ENCODE results near the gene C3orf33. TPM values are rescaled to one million over a fixed set of nuclear protein-coding genes. Genes with fewer than 3 reads are reported as not detected.

The C3orf33 gene
- total and polyA plus RNA-seq, 11 donors = 2.9 to 8.8 (median 5.1) TPM

DNA sequence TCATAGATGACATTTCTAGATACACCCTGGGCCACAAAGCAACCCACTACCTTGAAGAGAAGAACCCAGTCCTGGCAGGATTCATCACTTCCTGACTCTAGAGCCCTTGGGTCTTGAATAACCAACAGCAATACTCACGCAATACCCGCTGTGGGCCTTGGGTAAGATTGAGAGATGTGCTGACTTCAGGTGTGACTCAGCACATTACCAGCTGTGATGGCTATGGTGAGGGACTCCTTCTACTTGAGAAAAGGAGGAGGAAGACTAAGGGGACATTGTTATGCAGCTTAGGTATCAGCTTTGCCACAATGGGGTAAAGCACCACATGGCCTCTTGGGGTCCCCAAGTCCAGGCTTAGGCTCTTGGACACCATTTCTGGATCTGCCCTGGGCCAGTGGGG lies 14.9 kb downstream of the C3orf33 start:
- DNase-seq = no peak
- Histone ChIP-seq H3K9me3 (peaks cover 0 to 15% (median 0%) of the 10 kb centered on the region in 12 donors), H3K4me1 (no peaks in the 10 kb centered on the region), H3K4me3 (no peak overlapping the region), H3K27ac (no peak overlapping the region), H3K36me3 (peaks cover 0 to 16% (median 5%) of the 10 kb centered on the region in 9 donors), H3K27me3 (no peaks in the 10 kb centered on the region)
- intact Hi-C loops (cut with DNase I) = no loop called here
- 97 to 100% (median 99%) methylated on average over 2 of the region's 2 CpGs for WGBS, 4 donors
- no peak for ATAC-seq
- TF ChIP-seq, protein P1, sequence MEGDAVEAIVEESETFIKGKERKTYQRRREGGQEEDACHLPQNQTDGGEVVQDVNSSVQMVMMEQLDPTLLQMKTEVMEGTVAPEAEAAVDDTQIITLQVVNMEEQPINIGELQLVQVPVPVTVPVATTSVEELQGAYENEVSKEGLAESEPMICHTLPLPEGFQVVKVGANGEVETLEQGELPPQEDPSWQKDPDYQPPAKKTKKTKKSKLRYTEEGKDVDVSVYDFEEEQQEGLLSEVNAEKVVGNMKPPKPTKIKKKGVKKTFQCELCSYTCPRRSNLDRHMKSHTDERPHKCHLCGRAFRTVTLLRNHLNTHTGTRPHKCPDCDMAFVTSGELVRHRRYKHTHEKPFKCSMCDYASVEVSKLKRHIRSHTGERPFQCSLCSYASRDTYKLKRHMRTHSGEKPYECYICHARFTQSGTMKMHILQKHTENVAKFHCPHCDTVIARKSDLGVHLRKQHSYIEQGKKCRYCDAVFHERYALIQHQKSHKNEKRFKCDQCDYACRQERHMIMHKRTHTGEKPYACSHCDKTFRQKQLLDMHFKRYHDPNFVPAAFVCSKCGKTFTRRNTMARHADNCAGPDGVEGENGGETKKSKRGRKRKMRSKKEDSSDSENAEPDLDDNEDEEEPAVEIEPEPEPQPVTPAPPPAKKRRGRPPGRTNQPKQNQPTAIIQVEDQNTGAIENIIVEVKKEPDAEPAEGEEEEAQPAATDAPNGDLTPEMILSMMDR (IDR thresholded peaks at IDR 0.05) = no peak
- TF ChIP-seq POLR2A (IDR thresholded peaks at IDR 0.05) = no peak

DNA sequence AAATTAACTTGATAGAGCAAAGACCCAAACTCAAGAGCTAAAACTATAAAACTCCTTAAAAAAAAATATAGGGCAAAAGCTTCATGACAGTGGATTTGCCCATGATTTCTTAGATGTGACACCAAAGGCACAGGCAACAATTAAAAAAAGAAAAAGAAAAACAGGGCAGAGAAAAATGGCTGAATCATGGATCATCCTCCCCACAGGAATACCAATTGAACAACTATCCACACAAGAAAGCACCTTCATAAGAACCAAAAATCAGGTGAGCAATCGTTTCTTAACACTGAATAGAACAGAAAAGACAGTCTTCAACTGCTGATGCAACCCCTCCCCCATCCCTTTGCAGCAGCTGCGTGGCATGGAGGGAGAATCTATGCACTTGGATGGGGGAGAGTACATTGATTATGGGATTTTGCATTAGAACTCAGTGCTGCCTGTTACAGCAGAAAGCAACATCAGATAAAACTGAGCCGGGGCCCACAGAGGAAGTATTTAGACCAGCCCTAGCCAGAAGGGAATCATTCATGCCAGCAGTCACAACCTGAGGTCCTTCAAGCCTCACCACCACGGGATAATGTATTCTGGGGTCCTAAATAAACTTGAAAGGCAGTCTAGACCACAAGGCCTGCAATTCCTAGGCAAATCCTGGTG lies 15.7 kb downstream of the C3orf33 start:
- intact Hi-C loops (cut with DNase I) = no loop called here
- no peak for TF ChIP-seq POLR2A (IDR thresholded peaks at IDR 0.05)
- TF ChIP-seq, protein P1 (IDR thresholded peaks at IDR 0.05) = no peak
- Histone ChIP-seq H3K4me1 (no peaks in the 10 kb centered on the region), H3K9me3 (peaks cover 0 to 13% (median 0%) of the 10 kb centered on the region in 12 donors), H3K4me3 (no peak overlapping the region), H3K36me3 (peaks cover 0 to 16% (median 5%) of the 10 kb centered on the region in 9 donors), H3K27me3 (no peaks in the 10 kb centered on the region), H3K27ac (no peak overlapping the region)
- WGBS, 4 donors = 73 to 84% (median 76%) methylated on average over 4 of the region's 4 CpGs
- DNase-seq = no peak
- no peak for ATAC-seq

DNA sequence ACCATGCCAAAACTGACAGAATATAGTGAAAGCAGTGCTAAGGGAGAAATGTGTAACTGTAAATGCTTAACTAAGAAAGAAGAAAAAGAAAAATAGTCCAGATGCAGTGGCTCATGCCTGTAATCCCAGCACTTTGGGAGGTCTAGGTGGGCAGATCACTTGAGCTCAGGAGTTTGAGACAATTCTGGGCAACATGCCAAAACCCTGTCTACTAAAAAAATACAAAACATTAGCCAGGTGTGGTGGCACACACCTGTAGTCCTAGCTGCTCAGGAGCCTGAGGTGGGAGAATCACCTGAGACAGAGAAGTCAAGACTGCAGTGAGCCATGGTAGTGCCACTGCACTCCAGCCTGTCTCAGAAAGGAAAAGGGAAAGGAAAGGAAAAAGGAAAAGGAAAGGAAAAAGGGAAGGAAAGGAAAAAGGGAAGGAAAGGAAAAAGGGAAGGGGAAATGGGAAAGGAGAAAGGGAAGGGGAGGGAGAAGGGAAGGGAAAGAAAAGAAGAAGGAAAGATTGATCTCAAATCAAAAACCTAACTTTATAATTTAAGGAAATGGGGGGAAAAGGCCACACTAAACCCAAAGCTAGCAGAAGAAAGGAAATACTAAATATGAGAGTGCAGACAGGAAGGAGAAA lies 20.3 kb downstream of the C3orf33 start:
- H3K36me3 ChIP-seq = peaks cover 0 to 27% (median 0%) of the 10 kb centered on the region in 9 donors
- TF ChIP-seq POLR2A (IDR thresholded peaks at IDR 0.05) = no peak
- TF ChIP-seq, protein P1 (IDR thresholded peaks at IDR 0.05) = no peak
- no peaks in the 10 kb centered on the region for H3K4me1 ChIP-seq
- DNase-seq = no peak
- no peak for ATAC-seq
- H3K27me3 ChIP-seq = no peaks in the 10 kb centered on the region
- intact Hi-C loops (cut with DNase I) = no loop called here
- no peak overlapping the region for H3K27ac ChIP-seq
- H3K4me3 ChIP-seq = no peak overlapping the region
- peaks cover 0 to 22% (median 9%) of the 10 kb centered on the region in 12 donors for H3K9me3 ChIP-seq

DNA sequence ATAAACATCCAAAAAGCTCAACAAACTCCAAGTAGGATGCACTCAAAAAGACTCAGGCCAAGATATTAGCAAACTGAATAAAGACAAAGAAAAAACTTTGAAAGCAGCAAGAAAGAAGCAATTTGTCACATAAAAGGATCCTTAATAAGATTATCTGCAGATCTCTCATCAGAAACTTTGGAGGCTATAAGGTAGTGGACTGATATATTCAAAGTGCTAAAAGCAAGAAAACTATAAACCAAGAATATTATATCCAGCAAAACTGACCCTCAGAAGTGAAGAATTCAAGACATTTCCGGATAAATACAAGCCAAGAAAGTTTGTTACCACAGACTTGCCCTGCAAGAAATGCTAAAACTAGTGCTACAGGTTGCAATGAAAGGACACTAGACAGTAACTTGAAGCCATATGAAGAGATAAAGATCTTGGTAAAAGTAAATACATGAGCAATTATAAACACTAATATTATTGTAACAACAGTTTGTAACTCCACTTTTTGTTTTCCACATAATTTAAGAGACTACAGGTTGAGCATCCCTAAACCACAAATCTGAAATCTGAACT lies 23.6 kb downstream of the C3orf33 start:
- no peak for ATAC-seq
- H3K4me3 ChIP-seq = no peak overlapping the region
- H3K27ac ChIP-seq = no peak overlapping the region
- H3K4me1 ChIP-seq = no peaks in the 10 kb centered on the region
- peaks cover 0 to 41% (median 4%) of the 10 kb centered on the region in 9 donors for H3K36me3 ChIP-seq
- TF ChIP-seq POLR2A (IDR thresholded peaks at IDR 0.05) = no peak
- TF ChIP-seq, protein P1 (IDR thresholded peaks at IDR 0.05) = no peak
- 96 to 100% (median 99%) methylated on average over 1 of the region's 1 CpG for WGBS, 4 donors
- peaks cover 0 to 22% (median 9%) of the 10 kb centered on the region in 12 donors for H3K9me3 ChIP-seq
- no peaks in the 10 kb centered on the region for H3K27me3 ChIP-seq
- no peak for DNase-seq
- intact Hi-C loops (cut with DNase I) = no loop called here

All from heart left ventricle (tissue), 16 donors.